IMR-90 (cell line): ENCODE data around the gene FNDC10.
A peak's percentile ranks its signal among the peaks of the same experiment; 100 is the strongest.

Source experiments
- CTCF ChIP-seq: conservative IDR thresholded peaks from 2 replicates; pipeline ENCODE4 v1.5.1; 2012; ENCODE audit warnings: mild to moderate bottlenecking, low read depth, low read length, improper control_type of control experiment
- MAFK ChIP-seq: IDR thresholded peaks from 2 replicates; pipeline ENCODE4 v1.6.1; 2012; ENCODE audit warnings: low read depth, low read length, improper control_type of control experiment
- MAZ ChIP-seq: IDR thresholded peaks from 2 replicates; pipeline ENCODE4 v1.6.1; 2012; ENCODE audit warnings: low read depth, mild to moderate bottlenecking, low read length, improper control_type of control experiment, moderate library complexity, borderline replicate concordance
- POLR2A ChIP-seq: IDR thresholded peaks from 2 replicates; pipeline ENCODE4 v1.6.1; 2012; ENCODE audit warnings: mild to moderate bottlenecking, low read depth, low read length
- RAD21 ChIP-seq: IDR thresholded peaks from 2 replicates; pipeline ENCODE4 v1.6.1; 2012; ENCODE audit warnings: low read length, improper control_type of control experiment

GRCh38 chr1:1550591-1551432 lies 49.1 kb downstream of the FNDC10 start:
- TF ChIP-seq CTCF (peak; percentile 43), POLR2A (no peak), RAD21 (0 out of 2 replicates have a peak, but pooled peaks have one; percentile 10), MAZ (no peak), MAFK (no peak)
